Measurements from ENCODE around the gene PYGO2. TPM values are rescaled to one million over a fixed set of nuclear protein-coding genes. Genes with fewer than 3 reads are reported as not detected.

The PYGO2 gene
- total RNA-seq, 1 donor from 2014 or later: 27.4 TPM

- H3K36me3 ChIP-seq: peaks cover 37% of the 10 kb centered on the region
- intact Hi-C loops (cut with DNase I): no loop called here
- H3K9me3 ChIP-seq: no peaks in the 10 kb centered on the region
- TF ChIP-seq CTCF (IDR thresholded peaks at IDR 0.05): no peak
- no peak overlapping the region for H3K4me3 ChIP-seq
- DNase-seq (no peak), ATAC-seq (no peak)
- H3K27ac ChIP-seq: no peak overlapping the region
- no peaks in the 10 kb centered on the region for H3K27me3 ChIP-seq (ENCODE audit: low read depth)
- peaks cover 39% of the 10 kb centered on the region for H3K4me1 ChIP-seq
These were observed 9.5 kb downstream of the PYGO2 start for GRCh38 chr1:154951901-154952657.

GRCh38 chr1:154948079-154948478 lies 13.5 kb downstream of the PYGO2 start:
- H3K4me1 ChIP-seq: peaks cover 22% of the 10 kb centered on the region
- intact Hi-C loops (cut with DNase I): no loop called here
- ATAC-seq (no peak), DNase-seq (no peak)
- no peak for TF ChIP-seq CTCF (IDR thresholded peaks at IDR 0.05)
- H3K27me3 ChIP-seq (ENCODE audit: low read depth): no peaks in the 10 kb centered on the region
- no peak overlapping the region for H3K27ac ChIP-seq
- no peaks in the 10 kb centered on the region for H3K9me3 ChIP-seq
- peaks cover 59% of the 10 kb centered on the region for H3K36me3 ChIP-seq
- H3K4me3 ChIP-seq: no peak overlapping the region

GRCh38 chr1:154945962-154946850 lies 15.4 kb downstream of the PYGO2 start:
- ATAC-seq (no peak), DNase-seq (no peak)
- H3K4me1 ChIP-seq: peaks cover 31% of the 10 kb centered on the region
- no peak for TF ChIP-seq CTCF (IDR thresholded peaks at IDR 0.05)
- peaks cover 54% of the 10 kb centered on the region for H3K36me3 ChIP-seq
- intact Hi-C loops (cut with DNase I): no loop called here
- no peak overlapping the region for H3K27ac ChIP-seq
- no peaks in the 10 kb centered on the region for H3K9me3 ChIP-seq
- no peaks in the 10 kb centered on the region for H3K27me3 ChIP-seq (ENCODE audit: low read depth)
- H3K4me3 ChIP-seq: no peak overlapping the region

GRCh38 chr1:154945160-154945961 lies 16.2 kb downstream of the PYGO2 start:
- Histone ChIP-seq H3K27ac (no peak overlapping the region), H3K27me3 (ENCODE audit: low read depth) (no peaks in the 10 kb centered on the region), H3K9me3 (no peaks in the 10 kb centered on the region), H3K4me1 (peaks cover 31% of the 10 kb centered on the region), H3K4me3 (no peak overlapping the region), H3K36me3 (peaks cover 46% of the 10 kb centered on the region)
- intact Hi-C loops (cut with DNase I): no loop called here
- ATAC-seq (no peak), DNase-seq (no peak)
- TF ChIP-seq CTCF (IDR thresholded peaks at IDR 0.05): no peak

Measured in lower lobe of right lung (tissue), 2 donors.